B cell (primary cell): ENCODE results near the gene TSPOAP1. TPM values are rescaled to one million over a fixed set of nuclear protein-coding genes. Genes with fewer than 3 reads are reported as not detected.

Source experiments
- ATAC-seq: fragments of 200-7000 bp; cut with Tn5 transposase; one replicate; pipeline ENCODE4 v1.10.0; 2021; ENCODE audit warnings: low read depth, mild to moderate bottlenecking, moderate number of reproducible peaks, moderate library complexity
- CTCF ChIA-PET: fragments of 350-600 bp; sonication (Branson Sonifier 250); formaldehyde crosslinking; loops from one replicate; lab custom pipeline; 2021; ENCODE audit warnings: antibody characterized with exemption, inconsistent platforms; lab: Charles Lee
- POLR2A ChIA-PET: fragments of 350-600 bp; sonication (Branson Sonifier 250); formaldehyde crosslinking; loops from one replicate; lab custom pipeline; 2021; ENCODE audit warnings: antibody characterized with exemption; lab: Charles Lee
- DNase-seq: peaks from one replicate; pipeline ENCODE4 v3.0.0; 2013
- H2AFZ ChIP-seq: 2 replicates; pipeline ENCODE4 v1.6.1; 2012; ENCODE audit warnings: mild to moderate bottlenecking, low read depth, low read length; ENCODE audit not compliant: insufficient read depth, poor library complexity, severe bottlenecking
- H3K27ac ChIP-seq, 2 donors: 1 replicate in 1 of 2; 2 replicates in 1 of 2; pipeline ENCODE4 v1.5.1; 2012 to 2013; ENCODE audit warnings: low read length in 2 of 2, mild to moderate bottlenecking in 2 of 2, moderate library complexity in 1 of 2
- H3K27me3 ChIP-seq, 4 experiments: fragments of 200-600 bp in 1 of 4; sonication (generic) in 1 of 4; replicated peaks in 1 of 4; 1 replicate in 2 of 4; 2 replicates in 2 of 4; pipeline versions ENCODE4 v1.6.1 to v1.7.0; 2013 to 2016; ENCODE audit warnings: low read length in 3 of 4, mild to moderate bottlenecking in 2 of 4, mixed read lengths in 1 of 4, moderate library complexity in 1 of 4; ENCODE audit not compliant: insufficient read depth in 4 of 4, control insufficient read depth in 3 of 4; ENCODE audit errors: control extremely low read depth in 1 of 4
- H3K36me3 ChIP-seq, 2 experiments: replicated peaks in 1 of 2; 1 replicate in 1 of 2; 2 replicates in 1 of 2; pipeline versions ENCODE4 v1.6.1 to v1.7.1; 2013; ENCODE audit warnings: low read length in 1 of 2; ENCODE audit not compliant: insufficient read depth in 2 of 2, control insufficient read depth in 1 of 2; ENCODE audit errors: control extremely low read depth in 1 of 2, extremely low read depth in 1 of 2
- H3K4me1 ChIP-seq, 2 donors: fragments of 200-600 bp in 1 of 2; sonication (generic) in 1 of 2; 1 replicate in 1 of 2; 2 replicates in 1 of 2; pipeline versions ENCODE4 v1.5.1 to v1.6.1; 2013 to 2017; ENCODE audit warnings: low read length in 2 of 2; ENCODE audit not compliant: control insufficient read depth in 2 of 2, insufficient read depth in 2 of 2
- H3K4me2 ChIP-seq: replicated peaks from 2 replicates; pipeline ENCODE3; 2012; ENCODE audit warnings: mild to moderate bottlenecking, low read depth, low read length; ENCODE audit not compliant: poor library complexity, severe bottlenecking
- H3K4me3 ChIP-seq, 5 experiments: fragments of 200-600 bp in 1 of 5; sonication (generic) in 1 of 5; 1 replicate in 3 of 5; 2 replicates in 2 of 5; pipeline versions ENCODE4 v1.5.1 to v1.7.0; 2011 to 2016; ENCODE audit warnings: low read length in 4 of 5, mild to moderate bottlenecking in 4 of 5, low read depth in 2 of 5, control low read depth in 1 of 5, moderate library complexity in 1 of 5; ENCODE audit not compliant: insufficient read depth in 1 of 5; ENCODE audit errors: control extremely low read depth in 1 of 5, extremely low read depth in 1 of 5
- H3K79me2 ChIP-seq: fragments of 200-600 bp; sonication (generic); one replicate; pipeline ENCODE4 v1.6.0; 2016; ENCODE audit warnings: low read length; ENCODE audit not compliant: control insufficient read depth, insufficient read depth
- H3K9ac ChIP-seq: fragments of 200-600 bp; sonication (generic); 2 replicates; pipeline ENCODE4 v1.6.1; 2017; ENCODE audit warnings: mild to moderate bottlenecking, low read length, moderate library complexity
- H3K9me3 ChIP-seq, 3 donors: one replicate each; pipeline versions ENCODE4 v1.6.1 to v1.7.1; 2013; ENCODE audit warnings: low read length in 2 of 3; ENCODE audit not compliant: control insufficient read depth in 2 of 3, insufficient read depth in 1 of 3; ENCODE audit errors: control extremely low read depth in 1 of 3
- H4K20me1 ChIP-seq: 2 replicates; pipeline ENCODE4 v1.6.0; 2012; ENCODE audit warnings: mild to moderate bottlenecking, low read length; ENCODE audit not compliant: insufficient read depth, control insufficient read depth, poor library complexity, severe bottlenecking
- H3K27ac Mint-ChIP-seq: one replicate; pipeline ENCODE4 v1.8.0; 2021; ENCODE audit warnings: mixed read lengths
- H3K27me3 Mint-ChIP-seq: one replicate; pipeline ENCODE4 v1.8.0; 2021; ENCODE audit warnings: mixed read lengths
- H3K4me1 Mint-ChIP-seq: one replicate; pipeline ENCODE4 v1.8.0; 2021; ENCODE audit warnings: mixed read lengths
- H3K4me3 Mint-ChIP-seq: one replicate; pipeline ENCODE4 v1.8.0; 2021; ENCODE audit warnings: mixed read lengths
- H3K9me3 Mint-ChIP-seq: one replicate; pipeline ENCODE4 v1.8.0; 2022; ENCODE audit warnings: mixed read lengths; ENCODE audit not compliant: insufficient read depth
- EZH2 ChIP-seq: IDR thresholded peaks from 2 replicates; pipeline ENCODE4 v1.6.1; 2012; ENCODE audit warnings: borderline replicate concordance, low read depth, mild to moderate bottlenecking, moderate library complexity, low read length; ENCODE audit not compliant: insufficient read depth, poor library complexity, severe bottlenecking
- whole genome bisulfite sequencing: methylation state at CpG from one replicate; pipeline ENCODE4 v1.1.5; 2013; ENCODE audit warnings: missing lambda C conversion rate; ENCODE audit not compliant: insufficient coverage; 5-methylcytosine and 5-hydroxymethylcytosine counted together
- intact Hi-C: fragments of 100-400 bp; cut with micrococcal nuclease; formaldehyde crosslinking; loops from one replicate; pipeline ENCODE4 v1.10.0; 2022
- polyA plus RNA-seq: library from polyadenylated mRNA; depleted of rRNA; stranded (reverse); fragments of >200 nt; gene quantifications from 2 replicates; pipeline ENCODE4 v1.2.3, GENCODE V29; 2012
- total RNA-seq, 2 donors: library from RNA; stranded (reverse); fragments of 120-200 nt in 1 of 2; gene quantifications; 1 replicate in 1 of 2; 2 replicates in 1 of 2; pipeline versions ENCODE4 v1.2.3 to v1.2.4, GENCODE V29; 2013 to 2022
- TF ChIP-seq, protein P1 (sequence below): fragments of 200-600 bp; IDR thresholded peaks from one replicate; pipeline ENCODE4 v1.8.0; 2022; ENCODE audit warnings: antibody characterized with exemption, mild to moderate bottlenecking

TSPOAP1 gene
- total and polyA plus RNA-seq, 2 donors (not counting 1 experiment from before 2014, with no cell fraction given): 10.8 to 30.7 TPM

DNA sequence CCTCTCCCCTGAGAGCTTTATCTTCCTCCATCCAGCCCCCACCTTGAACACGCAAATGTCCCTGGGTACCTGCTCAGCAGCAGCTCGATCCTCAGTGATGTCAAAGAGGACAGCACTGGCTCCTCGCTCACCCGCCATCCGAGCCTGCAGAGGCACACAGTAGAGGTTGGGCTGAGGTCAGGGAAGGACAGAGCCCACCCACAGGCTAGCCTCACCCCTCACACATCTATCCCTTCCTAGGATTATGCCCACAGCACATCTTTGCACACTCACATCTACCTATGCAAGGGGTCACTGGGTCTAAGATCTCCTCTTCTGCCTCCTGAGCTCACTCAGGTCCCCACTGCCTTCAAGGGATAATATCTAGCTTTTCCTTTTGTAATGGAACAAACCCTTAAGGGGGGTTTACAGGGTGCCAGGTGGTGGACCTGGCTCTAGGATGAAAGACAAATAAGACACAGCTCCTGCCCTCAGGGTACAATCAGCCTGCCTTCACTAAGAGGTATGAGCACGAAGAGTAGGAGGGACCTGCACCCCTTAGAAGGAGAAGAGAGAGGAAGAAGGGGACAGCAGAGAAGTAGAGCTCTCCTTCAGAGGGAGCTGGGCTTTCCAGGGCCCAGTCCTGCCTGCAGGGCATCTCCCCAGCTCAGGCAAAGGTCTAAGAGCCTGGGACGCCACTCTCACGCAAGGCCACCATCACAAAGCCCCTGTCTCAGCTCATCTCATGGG lies 35.0 kb upstream of the TSPOAP1 start:
- intact Hi-C loops: no loop called here
- H3K79me2 ChIP-seq: no peaks in the 10 kb centered on the region
- no peak overlapping the region for H3K27ac ChIP-seq
- H3K9me3 ChIP-seq: no peaks in the 10 kb centered on the region
- CTCF ChIA-PET: interaction anchor here (0.6 to 1.9 kb wide), 4 partner anchors 11 to 368 kb away, joined by 3 to 8 read pairs (median 4); partner anchors contain the start of gene SUPT4H1
- H3K27me3 ChIP-seq: no peaks in the 10 kb centered on the region
- 93% methylated on average over 6 of the region's 8 CpGs for WGBS
- Mint-ChIP-seq H3K4me1 (peaks cover 2% of the 10 kb centered on the region), H3K4me3 (no peak overlapping the region), H3K27ac (no peak overlapping the region), H3K9me3 (no peaks in the 10 kb centered on the region), H3K27me3 (no peaks in the 10 kb centered on the region)
- peaks cover 0 to 3% of the 10 kb centered on the region in 2 experiments for H3K36me3 ChIP-seq
- DNase-seq: no peak
- ATAC-seq: no peak
- TF ChIP-seq, protein P1, sequence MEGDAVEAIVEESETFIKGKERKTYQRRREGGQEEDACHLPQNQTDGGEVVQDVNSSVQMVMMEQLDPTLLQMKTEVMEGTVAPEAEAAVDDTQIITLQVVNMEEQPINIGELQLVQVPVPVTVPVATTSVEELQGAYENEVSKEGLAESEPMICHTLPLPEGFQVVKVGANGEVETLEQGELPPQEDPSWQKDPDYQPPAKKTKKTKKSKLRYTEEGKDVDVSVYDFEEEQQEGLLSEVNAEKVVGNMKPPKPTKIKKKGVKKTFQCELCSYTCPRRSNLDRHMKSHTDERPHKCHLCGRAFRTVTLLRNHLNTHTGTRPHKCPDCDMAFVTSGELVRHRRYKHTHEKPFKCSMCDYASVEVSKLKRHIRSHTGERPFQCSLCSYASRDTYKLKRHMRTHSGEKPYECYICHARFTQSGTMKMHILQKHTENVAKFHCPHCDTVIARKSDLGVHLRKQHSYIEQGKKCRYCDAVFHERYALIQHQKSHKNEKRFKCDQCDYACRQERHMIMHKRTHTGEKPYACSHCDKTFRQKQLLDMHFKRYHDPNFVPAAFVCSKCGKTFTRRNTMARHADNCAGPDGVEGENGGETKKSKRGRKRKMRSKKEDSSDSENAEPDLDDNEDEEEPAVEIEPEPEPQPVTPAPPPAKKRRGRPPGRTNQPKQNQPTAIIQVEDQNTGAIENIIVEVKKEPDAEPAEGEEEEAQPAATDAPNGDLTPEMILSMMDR: no peak
- no peak for TF ChIP-seq EZH2
- no peak overlapping the region for H3K4me2 ChIP-seq
- H2AFZ ChIP-seq: no peak overlapping the region
- POLR2A ChIA-PET: interaction anchor here (0.9 kb wide), 1 partner anchor 9 kb away, joined by 3 read pairs; no protein-coding TSS in a partner anchor
- no peak overlapping the region for H3K4me3 ChIP-seq
- no peaks in the 10 kb centered on the region for H4K20me1 ChIP-seq
- H3K9ac ChIP-seq: no peak overlapping the region
- peaks cover 0 to under 1% of the 10 kb centered on the region in 2 donors for H3K4me1 ChIP-seq

DNA sequence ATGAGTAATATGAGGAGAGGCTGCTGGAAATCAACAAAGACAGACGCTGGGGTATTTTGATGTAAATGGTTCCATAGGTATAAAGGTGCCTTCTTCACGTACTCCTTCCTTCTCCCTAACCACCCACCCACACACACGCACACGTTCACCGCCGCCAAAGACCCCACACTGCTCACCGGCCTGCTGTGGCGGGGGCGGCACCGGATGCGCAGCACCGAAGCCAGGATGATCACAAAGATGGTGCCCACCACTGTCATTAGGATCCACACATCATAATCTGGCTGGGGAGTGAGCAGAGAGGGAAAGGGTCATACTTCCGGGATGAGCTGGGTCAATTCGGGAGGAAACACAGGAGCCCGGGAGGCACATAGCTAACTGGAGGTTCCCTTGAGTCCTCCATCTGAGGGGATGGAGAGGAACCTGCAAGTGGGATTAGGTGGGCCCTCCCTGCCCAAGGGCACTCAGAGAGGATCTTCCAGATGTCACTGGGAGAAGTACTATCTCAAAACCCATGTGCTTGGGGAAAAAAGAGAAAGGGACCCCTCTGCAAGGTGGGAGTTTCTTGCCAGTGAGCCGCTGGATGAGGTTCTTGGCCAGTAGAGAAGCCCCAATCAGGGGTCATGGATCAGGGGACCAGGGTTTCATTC lies 33.9 kb upstream of the TSPOAP1 start:
- H3K9ac ChIP-seq: no peak overlapping the region
- no peak for ATAC-seq
- H3K27me3 Mint-ChIP-seq: no peaks in the 10 kb centered on the region
- WGBS: 100% methylated on average over 1 of the region's 16 CpGs
- DNase-seq: no peak
- TF ChIP-seq EZH2: no peak
- TF ChIP-seq, protein P1: no peak
- no peak overlapping the region for H3K4me2 ChIP-seq
- no peaks in the 10 kb centered on the region for H3K4me1 Mint-ChIP-seq
- H3K36me3 ChIP-seq: peaks cover 0 to 3% of the 10 kb centered on the region in 2 experiments
- H3K4me3 ChIP-seq: no peak overlapping the region
- no peak overlapping the region for H3K4me3 Mint-ChIP-seq
- no peaks in the 10 kb centered on the region for H3K9me3 Mint-ChIP-seq
- peak overlapping the region; percentile 32 for H3K27ac Mint-ChIP-seq
- no peaks in the 10 kb centered on the region for H3K27me3 ChIP-seq
- H3K27ac ChIP-seq: no peak overlapping the region
- ChIA-PET CTCF (interaction anchor here (0.9 to 1.9 kb wide), 3 partner anchors 10 to 59 kb away, joined by 3 to 8 read pairs (median 3); partner anchors contain the start of gene SUPT4H1), POLR2A (no interaction called here)
- no peaks in the 10 kb centered on the region for H3K4me1 ChIP-seq
- no peak overlapping the region for H2AFZ ChIP-seq
- no peaks in the 10 kb centered on the region for H3K9me3 ChIP-seq
- H3K79me2 ChIP-seq: peaks cover 7% of the 10 kb centered on the region
- no peaks in the 10 kb centered on the region for H4K20me1 ChIP-seq
- intact Hi-C loops: no loop called here
